Left hindlimb (tissue), 1 donor: Measurements from ENCODE around the gene MAPRE3.

ENCODE experiments used
- DNase-seq: peaks from one replicate; pipeline ENCODE4 v3.0.0-alpha.2; 2018

Gene MAPRE3

DNA sequence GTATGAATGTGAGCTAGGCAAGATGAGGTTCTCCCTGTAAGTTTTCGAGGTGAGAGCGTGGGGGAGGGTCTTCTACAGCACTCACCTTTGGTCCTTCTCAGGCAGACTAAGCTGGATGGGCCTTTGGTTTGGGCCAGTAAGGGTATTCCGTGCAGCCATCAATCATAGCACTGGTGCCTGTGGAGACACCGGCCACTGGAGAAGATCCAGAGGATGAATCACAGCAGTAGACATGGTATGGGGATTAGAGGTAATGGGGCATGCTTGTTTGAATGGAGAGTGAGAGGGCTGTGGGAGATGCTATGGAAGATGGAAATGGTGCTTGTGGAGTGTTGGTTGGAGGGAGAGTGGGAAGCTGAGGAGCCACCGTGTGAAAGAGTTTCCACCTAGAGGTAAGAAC lies 16.1 kb downstream of the MAPRE3 start:
- DNase-seq: no peak

DNA sequence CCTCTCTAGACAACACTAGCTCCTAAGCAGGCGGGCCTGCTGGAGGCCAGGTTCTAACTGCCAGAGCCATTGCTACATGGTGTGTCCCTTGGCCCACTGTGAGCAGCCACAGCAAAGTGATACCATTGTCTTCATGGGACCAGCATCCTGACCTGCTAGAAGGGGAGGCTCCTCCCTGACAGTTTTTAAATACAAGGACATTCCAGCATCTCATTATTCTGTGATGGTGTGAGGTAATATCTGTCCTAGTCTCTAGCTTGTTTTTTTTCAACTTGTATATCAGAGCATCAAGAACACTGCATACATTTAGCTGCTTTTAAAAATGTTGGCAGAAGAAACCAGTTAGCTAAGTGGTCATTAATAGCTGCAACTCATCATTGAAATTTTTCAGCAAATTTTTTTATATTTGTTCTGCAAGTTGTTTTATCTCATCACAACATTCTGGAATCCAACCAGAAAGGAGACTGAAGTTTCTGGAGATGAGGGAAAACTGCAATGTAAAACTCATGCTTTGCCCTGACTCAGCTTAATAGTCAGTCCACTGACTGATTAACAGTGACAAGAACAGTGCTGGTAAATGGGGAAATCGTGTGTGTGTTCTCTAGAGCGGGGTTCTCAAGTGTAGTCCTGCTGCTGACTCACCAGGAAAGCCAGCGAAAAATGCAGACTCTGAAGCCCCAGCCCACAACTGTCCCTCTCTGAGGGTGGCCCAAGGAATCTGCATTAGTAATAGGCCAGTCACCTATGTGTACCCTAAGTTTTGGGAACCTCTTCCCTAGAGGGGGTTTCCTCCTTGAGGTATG lies 17.8 kb downstream of the MAPRE3 start:
- DNase-seq: no peak

DNA sequence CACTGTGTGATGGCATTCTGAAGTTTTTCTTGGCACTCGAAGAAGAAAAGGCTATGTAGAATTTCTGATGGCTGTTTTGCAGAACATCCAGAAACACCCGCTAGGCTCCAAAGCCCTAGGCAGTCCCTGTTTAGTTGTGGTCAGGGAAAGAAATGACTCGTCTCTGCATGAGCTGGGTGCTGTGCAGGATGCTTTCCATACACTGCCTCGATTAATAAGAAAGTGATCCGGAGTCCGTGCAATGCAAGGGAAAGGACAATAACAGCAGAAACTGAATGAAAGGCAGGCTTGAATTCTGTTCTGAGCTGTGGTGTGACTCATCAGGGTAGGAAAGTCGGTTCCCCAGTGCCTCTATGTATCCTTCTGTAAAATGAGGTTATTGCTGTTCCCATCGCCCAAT lies 18.7 kb downstream of the MAPRE3 start:
- no peak for DNase-seq

DNA sequence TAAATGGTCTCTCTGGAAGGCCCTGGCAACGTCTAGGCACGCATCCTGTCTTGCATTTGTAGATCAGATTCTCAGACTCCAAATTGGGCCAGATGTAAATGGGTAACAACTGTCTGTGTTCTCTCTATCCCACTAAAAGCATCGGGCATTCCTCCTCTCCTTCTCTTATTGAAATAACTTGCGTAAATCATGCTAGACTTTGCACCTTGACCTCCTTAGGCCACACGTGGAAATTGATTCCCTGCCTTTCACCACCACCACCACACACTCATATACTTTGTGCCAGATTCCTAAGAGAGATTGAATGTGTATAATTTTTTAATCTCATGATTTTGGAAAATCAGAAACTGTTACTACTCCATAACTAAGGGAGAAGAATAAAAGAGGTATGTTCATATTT lies 21.3 kb downstream of the MAPRE3 start:
- DNase-seq: no peak

DNA sequence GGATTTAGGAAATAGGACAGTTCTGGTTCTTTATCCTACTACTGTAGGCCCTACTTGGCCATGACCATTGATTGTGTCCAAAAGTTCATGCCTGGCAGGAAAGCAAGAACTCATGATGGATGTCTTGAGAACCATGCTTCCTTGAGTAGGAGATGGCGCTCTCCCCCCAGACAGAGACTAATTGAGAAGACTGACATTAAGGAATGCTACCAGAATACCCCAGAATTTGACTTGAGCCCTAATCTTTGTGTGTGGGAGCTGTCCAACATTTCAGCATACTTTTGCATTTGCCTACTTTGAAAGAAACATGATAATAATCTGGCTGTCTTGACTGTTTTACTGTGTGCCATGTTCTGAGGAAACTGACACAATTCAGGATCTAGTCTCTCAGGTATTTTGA lies 23.3 kb downstream of the MAPRE3 start:
- no peak for DNase-seq

DNA sequence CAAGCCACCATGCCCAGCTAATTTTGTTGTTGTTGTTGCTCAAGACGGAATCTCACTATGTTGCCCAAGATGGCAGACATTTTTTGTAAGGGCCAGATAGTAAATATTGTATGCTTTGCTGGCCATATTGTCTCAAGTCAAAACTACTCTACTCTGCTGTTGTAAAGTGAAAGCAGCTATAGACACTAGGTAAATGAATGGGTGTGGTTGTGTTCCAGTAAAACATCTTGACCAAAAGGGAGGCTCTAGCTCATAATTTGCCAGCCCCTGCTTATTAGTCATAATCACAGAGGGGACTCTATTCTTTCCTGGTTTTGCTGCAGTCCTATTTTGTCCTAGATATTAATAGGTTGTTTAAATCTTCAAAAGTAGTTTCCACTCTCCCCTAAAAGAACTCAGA lies 24.5 kb downstream of the MAPRE3 start:
- no peak for DNase-seq

DNA sequence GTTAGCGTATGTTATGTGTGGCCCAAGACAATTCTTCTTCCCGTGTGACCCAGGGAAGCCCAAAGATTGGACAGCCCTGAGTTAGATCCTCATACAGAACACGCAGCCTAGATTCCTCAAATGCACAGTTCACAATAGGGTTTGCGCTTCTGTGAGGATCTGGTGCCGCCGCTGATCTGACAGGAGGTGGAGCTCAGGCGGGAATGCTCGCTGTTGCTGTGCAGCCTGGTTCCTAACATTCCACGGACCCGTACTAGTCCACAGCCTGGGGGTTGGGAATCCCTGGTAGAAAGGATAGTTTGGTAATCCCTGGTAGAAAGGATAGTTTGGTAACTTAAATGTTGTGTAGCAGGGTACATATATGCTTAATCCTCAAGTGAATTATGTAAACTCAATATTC lies 27.0 kb downstream of the MAPRE3 start:
- no peak for DNase-seq

DNA sequence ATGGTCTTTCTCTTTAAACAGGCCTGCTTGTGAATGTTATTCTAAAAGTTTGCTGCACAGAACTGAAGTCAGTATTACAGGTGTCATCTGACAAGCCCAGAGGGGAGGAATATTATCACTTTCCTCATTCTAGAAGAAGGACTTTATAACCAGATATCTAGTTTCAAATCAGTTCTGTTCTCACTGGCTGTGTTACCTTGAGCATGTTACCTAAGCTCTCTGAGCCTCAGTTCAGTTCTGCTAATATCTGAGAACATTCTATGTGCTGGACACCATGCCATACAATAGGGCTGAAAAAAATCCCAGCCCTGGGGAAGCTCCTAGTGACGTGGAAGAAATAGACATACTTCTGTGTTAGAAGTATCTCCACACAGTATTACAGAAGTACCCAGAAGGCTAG lies 27.9 kb downstream of the MAPRE3 start:
- no peak for DNase-seq

DNA sequence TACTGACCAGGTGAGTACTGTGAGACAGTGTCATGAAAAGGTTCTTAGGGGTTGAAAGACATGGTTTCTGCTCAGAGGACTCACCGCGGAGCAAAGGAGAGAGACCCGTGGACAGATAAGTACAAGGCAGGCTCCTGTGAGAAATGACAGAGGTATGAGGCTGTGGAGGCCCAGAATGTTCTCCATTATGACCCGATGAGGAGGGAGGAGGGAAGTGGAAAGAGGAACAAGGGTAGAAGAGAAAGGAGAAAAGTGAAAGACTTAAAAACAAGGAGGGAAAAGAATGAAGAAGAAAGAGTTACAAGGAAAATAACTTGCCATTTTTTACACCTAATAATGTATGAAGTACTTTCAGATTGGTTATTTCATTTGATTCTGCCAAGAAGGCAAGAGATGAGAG lies 29.8 kb downstream of the MAPRE3 start:
- DNase-seq: no peak

DNA sequence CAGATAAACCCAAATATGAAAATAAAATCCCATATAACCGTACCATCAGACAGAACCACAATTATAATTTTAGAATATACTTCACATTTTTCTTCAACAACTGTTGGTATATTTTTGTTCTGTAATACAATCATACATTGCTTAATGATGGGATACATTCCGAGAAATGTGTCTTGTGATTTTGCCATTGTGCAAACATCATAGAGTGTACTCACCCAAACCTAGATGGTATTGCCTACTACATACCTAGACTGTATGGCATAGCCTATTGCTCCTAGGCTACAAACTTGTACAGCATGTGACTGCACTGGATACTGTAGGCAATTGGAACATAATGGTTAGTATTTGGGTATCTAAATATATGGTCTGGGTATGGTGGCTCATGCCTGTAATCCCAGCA lies 30.6 kb downstream of the MAPRE3 start:
- DNase-seq: no peak

DNA sequence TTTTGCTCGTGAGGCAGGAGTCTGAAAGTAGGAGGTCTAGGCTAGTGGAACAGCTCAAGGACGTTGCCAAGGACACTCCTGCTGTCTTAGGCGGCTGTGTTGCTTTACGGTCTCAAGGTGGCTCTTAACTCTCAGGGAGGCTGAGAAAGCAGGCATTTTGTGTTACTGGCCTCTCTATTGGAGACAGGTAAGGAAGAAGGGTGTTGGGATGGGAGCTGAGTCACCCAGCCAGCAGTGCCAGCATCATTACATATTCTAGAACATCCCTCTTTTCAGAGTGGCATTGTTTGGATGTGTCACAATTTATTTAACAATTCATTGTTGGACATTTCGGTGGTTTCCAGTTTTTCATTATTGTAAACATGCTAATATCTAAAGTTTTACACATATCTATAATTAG lies 31.5 kb downstream of the MAPRE3 start:
- DNase-seq: no peak

DNA sequence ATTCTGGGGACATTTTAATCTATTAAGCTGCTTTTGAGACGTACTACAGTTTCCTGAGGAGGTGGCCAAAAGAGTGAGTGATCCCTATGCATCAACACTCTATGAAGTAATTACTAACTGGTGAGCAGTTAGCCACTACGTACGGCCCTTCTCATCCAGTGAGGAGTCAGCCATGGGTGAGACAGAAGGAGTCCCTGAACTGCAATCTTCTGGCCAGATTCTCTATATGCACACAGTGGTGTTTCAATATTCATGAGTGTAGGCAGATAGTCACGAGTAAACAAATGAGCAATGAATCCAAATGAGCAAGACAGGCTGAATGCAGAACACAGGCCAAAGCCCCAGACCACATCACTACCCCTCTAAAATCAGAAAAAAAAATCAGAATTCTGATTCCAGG lies 32.6 kb downstream of the MAPRE3 start:
- no peak for DNase-seq

DNA sequence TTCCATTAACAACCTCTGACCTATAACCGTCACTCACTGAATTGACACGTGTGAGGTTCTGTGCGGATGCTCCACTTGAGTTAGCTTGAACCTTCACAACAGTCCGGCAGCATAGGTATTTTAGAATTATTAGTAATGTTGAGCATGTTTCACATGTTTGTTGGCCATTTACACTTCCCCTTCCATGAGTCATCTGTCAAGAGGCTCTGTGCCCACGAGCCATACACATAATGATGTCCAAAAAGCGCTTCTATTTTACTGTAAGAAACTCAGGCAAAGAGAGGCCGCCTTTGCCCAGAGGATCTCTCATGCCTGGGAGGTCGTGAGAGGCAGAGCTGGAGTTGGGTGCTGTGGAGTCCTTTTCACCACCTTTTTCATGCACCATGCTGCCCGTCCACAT lies 33.4 kb downstream of the MAPRE3 start:
- no peak for DNase-seq

DNA sequence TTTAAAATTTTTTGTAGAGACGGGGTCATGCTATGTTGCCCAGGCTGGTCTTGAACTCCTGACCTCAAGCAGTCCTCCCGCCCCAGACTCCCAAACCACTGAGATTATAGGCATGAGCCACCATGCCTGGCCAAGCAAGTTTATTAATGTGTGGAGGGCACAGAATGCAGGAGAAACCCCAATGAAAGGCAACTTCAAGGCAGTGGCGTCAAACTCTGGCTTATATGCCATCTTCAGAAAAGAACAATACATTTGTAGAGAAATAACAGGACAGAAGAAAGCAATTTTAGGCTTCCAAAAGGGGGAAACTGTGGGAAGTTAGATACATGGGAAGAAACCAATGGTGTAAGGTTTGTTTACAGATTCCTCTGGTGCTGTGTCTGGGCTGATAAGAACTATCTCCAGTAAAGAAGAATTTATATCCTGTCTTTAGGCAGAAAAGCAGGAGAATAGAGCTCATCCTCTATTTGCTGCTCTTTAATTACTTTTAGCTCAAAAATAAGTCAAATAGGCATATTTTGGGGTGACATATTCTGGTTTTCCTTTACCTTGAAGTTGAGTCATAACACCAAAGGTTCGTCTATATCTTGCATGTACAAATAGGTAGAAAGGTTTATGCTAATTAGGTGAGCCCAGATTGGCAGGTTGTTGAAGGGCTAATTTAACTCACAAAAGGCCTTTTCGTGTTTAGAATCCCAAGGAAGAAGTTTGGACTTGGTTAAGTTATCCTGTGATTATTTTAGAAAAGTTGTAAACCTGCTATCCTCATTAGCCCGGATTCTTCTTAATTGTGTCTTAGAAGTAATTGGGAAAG lies 36.4 kb downstream of the MAPRE3 start:
- DNase-seq: no peak

DNA sequence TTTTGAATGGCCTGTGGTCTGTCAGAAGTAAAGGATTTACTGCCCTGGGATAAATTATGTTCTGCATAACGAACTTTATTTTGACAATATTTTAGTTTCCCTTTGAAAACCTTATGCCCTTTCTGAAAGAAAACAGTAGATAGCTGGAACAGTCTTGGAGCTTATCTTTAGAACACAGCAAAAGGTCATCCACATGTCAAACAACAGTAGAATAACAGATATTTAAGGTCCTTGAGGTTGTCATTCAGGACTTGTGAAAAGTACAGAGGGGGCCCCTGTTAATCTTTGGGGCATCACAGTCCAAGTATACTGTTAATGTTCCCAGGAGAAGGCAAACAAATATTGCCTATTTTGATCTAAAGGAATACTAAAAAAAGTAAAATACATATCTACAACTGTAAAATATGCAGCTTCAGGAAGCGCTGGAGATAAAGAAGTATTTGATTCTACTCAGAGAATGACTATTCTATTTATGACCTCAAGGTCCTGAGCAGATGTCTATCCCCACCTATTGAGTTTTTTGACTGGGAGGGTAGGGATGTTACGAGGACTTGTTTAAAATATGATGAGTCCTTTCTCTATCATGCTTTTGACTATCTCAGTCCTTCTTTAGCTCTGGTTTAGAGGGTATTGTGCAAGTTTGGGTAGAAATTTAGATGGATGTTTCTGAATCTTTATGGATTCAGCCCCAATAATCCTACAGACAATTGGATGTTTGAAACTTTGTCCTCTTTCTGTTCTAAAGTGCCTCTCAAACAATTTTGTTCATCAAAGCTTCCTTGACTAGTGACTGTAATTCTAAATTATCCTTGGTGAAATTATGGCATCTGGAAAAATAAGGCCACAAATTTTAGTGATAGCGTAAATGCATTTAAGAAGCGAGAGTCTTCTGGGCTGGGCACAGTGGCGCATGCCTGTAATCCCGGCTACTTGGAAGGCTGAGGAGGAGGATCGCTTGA lies 37.3 kb downstream of the MAPRE3 start:
- DNase-seq: no peak

DNA sequence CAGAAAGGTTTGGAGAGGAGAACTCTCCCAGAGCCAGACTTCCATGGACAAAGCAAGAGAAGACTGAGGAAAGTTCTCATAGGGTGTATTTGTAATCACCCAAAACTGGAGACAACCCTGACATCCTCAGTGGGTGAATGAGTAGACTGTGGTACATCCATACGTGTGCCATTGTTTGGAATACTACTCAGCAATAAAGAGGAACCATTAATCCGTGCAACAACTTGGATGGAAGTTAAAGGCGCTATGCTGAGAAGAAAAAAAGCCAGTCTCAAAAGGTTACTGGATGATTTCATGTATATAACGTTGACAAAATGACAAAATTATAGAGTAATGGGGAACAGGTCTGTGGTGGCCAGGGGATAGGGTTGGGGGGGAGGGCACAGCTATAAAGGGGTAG lies 38.2 kb downstream of the MAPRE3 start:
- DNase-seq: no peak

DNA sequence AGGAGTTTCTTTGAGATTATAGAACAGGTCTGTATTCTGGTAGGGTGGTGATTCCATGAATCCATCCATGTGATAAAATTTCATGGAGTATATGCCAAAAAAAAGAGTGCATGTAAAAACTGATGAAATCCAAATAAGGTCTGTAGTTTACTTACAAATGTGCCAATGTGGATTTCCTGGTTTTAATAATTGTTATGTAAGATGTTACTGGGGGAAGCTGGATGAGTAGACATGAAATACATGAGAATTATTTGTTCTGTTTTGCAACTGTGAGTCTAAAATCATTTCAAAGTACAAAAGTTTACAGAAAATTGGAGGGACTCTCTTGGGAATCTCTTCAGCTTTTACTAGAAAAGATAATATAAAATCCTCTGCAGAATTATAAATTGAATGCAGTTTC lies 38.6 kb downstream of the MAPRE3 start:
- no peak for DNase-seq

DNA sequence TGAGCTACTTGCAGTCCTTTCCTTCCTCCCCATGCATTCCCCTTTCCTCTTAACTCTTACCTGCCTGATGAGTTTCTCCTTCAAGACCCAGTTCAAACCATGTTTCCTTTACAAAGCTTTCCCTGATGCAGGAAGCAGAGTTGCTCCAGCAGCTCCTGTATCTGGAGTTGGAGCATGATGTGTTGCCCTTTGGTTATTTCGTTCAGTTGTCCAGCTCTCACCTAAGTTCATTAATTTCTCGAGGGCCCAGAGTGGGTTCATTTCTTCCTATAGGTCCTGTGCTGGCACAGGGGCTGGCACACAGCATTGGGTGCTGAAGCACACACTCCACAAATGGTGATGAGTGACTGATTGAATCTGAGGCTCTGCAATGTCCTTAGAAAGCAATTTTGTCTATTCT lies 39.3 kb downstream of the MAPRE3 start:
- DNase-seq: no peak

DNA sequence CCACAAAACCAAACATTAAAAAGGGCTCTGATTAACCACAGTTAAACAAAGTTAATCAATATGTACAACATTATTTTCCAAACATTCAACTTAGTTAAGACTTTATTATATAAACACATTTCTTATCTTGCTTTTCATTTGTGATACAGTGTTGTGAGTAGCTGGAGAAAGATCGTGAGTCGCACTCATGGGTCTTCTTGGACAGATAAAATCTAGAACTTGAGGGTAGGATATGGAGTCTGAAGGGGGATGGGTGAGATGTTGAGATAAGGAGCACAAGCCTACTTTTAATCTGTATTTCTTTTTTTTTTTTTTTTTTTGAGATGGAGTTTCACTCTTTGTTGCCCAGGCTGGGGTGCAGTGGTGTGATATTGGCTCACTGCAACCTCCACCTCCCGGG lies 39.7 kb downstream of the MAPRE3 start:
- no peak for DNase-seq

DNA sequence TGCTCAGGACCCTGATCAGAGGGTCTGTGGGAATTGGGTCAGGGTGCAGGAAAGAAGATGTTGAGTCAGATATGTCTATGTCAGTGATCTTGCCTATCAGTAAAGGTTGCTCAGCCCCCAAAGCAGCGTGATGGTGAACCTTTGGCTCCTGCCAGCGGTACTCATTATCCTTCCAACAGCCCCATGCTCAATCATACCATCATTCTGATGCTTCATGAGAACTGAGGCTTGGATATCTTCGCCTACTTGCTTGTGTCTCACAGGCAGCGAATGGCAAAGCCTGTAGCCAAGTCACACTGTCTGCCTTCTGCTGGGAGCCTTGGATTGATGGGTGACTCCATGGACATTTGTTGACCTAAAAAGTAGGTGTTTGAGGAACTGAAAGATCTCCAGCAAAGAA lies 43.3 kb downstream of the MAPRE3 start:
- DNase-seq: no peak

DNA sequence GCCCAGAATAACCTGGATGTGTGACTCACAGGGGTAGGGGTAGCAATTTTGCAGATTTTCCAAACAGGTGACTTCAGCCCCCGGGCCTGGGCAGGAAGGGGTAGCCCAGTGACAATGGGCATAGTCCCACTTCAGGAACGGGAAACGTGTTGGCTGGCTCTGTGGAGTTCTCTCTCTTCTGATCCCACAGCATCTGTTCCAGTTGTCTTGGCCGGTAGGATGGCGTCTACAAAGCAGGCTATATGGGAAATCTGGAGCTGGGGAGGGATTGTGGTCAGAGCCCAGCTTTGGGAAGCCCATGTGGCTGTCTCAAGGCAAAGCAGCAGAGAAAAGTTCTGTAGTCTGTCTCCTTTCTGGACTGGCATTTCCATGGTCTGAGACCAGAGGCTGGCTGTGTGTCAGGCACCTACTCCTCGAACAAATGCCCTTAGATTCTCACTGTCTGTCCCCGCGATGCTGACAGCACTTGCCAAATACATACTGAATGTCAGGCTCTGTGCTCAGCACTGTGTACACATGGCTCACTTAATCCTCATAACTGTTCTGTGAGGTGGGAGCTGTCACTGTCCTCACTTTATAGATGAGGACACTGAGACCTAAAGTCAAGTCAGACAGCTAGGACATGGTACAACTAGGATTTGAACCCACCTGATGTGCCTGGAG lies 44.5 kb downstream of the MAPRE3 start:
- DNase-seq: no peak

DNA sequence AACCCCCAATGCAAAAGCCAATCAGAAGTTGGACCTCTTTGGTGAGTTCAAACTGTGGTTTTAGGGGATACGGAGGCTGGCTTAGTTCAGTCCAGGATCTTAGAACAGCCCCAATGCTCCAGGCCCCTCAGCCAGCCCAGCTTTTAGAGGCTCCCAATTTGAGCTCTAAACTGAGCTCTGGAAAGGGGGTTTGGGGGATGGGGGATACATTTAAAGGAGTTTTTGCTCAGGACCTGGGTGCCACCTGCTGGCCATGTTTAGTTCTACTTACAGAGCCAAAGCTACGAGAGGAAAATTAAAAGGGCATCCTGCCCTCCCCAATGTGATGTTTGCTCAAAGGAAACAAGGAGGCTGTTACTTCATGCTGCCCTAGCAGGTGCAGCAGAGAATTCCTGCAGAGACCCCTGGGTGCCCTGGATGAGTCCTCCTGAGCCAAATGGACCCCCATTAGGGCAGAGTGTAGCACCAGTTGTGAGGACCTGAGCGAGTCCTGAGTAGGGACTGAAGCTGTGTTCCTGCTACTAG lies 46.4 kb downstream of the MAPRE3 start:
- DNase-seq: no peak

DNA sequence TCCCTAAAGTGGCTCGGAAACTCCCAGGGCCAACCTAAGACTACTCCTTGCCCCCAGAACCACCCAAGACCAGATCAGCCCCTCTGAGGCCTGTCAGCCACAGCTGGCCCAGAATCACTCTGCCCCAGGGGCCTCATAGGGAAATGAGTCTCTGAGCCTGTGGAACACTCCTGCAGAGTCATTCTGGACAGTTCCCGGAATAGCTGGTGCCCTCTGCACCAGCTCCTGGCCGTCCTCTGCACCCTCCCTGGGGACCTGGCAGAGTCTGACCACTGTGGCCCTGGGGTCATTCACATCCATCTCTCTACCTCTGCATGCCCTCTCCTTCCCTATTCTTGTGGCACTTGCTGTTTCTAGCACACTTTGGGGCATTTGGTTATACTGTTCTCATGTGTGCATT lies 47.7 kb downstream of the MAPRE3 start:
- DNase-seq: no peak
